Activated T-helper 9 cell treated with anti-CD3 and anti-CD28 coated beads, Interleukin-2, amount 50 U/mL, for 16 hours (primary cell): ENCODE data around the gene TMEM14A.
"Not testable (repeated sequence)": the region's sequence is repeated elsewhere in the genome, so short reads cannot be mapped to it uniquely, and the experiment has no call there.

Experiments
- DNase-seq: peaks from one replicate; pipeline ENCODE4 v3.0.0-alpha.2; 2020; ENCODE audit warnings: low read depth

Gene TMEM14A

DNA sequence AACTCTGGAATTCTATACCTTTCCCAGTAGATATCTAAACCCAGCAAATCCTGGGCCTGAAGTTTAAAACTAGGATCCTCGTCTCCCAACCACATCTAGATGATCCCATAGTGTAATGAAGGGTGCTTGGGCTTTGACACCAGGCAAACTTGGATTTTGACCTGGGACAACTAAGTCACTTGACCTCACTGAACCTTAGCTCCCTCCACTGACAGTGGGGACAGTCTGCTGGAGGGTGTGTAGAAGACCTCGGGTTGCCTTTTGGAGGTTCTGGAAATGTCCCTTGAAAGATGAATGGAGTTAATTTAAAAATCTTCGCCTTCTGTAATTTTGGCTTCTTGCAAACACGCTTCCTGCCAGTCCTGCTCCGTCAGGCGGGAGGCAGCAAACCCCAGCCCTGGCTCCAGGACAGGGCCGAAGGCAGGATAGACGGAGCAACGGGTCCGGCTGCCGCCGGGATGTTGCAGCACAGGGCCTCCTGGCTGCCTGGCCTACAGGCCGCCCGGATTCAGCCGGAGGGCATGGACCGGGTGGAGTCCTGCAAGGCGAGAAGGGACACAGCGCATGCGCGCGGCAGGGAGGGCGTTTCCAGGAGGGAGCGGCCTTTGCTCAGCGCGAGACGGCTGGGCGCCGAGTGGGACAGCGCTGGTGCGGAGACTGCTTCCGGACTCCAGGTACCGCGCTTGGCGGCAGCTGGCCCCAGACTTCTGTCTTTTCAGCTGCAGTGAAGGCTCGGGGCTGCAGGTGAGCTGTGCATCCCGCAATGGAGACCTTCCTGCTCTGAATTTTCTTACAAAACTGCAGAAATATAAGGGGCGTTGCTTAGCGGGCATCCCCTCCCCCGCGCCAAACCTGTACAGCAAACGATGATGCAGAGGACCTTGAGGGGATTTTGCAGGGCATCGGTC, at the start of gene TMEM14A:
TSS of gene TMEM14A (plus strand) at position 612 of the 908 bp plus-strand sequence. CDS start 5,990 bp downstream, outside the sequence.
- peak; percentile 85 for DNase-seq

DNA sequence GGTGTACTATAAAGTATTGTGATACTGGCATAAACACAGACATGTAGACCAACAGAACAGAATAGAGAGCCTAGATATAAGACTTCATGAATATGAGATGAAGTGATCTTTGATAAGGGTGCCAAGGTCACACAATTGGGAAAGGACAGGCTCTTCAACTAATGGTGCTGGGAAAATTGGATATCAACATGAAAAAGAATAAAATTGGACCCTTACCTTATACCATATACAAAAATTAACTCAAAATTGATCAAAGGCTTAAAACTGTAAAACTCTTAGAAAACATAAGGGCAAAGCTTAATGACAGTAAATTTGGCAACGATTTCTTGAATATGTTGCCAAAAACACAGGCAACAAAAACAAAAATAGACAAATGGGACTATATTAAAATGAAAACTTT, 49.3 kb upstream of the TMEM14A start:
- no peak for DNase-seq

DNA sequence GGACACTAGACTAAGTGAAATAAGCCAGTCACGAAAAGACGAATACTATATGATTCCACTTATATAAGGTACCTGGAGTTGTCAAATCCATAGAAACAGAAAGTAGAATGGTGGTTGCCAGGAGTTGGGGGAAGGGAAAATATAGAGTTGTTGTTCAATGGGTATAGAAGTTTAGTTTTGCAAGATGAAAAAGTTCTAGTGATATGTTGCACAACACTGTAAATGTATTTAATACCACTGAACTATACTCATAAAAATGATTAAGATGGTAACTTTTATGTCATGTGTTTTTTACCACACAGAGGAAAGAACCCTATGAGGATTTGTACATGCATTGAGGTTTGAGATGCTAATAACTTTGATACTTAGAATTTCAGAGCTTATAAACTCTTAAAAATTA, 48.1 kb upstream of the TMEM14A start:
- no peak for DNase-seq

DNA sequence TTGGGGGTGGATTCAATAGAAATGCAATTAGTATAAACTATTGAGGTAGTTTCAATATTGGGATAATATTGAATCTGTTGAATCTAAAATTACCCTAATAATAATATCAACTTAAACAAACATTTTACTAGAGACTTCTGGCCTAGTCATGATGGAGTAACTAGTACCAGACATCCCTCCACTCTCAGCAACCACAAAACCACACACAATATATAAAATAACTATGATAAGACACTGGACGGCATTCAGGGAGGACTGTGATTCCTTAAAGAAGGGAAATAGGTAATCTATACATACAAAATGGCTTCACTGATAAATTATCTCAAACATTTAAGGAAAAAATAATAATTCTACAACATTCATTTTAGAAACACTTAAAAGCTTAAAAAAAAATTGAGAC, 38.9 kb upstream of the TMEM14A start:
- no peak for DNase-seq

DNA sequence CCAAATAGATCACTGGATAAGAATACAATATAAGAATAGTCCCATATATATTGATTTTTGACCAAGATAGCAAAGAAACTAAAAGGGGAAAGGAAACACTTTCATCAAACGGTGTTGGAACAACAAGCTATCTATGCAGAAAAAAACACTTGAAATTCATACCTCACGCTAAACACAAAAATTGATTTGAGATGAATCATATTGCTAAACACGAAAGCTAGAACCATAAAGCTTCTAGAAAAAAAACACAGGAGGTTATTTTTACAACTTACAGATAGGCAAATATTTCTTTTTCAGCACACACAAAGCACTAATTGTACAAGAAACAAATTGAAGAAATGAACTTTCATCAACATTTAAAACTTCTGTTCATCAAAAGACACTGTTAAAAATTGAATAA, 36.7 kb upstream of the TMEM14A start:
- no peak for DNase-seq

DNA sequence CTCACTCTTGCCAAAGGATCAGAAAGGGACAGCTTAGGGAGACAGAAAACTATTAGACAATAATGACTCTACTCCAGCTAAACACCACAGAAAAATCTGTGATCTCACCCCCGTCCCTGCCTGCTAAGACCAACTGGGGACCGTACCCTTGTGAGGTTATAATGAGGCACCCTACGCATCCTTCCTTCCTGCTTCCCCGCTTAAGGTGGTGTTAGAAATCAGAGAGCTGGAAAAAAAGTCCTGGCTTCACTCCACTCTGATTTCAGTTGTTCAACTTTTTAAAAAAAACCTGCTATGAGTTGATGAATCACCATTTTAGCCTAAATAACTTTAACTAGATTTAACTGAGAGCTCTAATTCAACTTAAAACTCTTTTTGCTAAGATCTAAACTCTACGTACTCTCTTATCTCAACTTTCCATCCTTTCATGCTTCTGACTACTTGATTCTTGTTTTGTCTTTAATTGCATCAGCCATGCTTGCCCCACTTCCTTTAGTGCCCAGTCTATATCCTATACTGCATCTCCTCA, 35.8 kb upstream of the TMEM14A start:
- no peak for DNase-seq

GRCh38 chr6:52636830-52637229, 34.1 kb upstream of the TMEM14A start:
- no peak for DNase-seq

DNA sequence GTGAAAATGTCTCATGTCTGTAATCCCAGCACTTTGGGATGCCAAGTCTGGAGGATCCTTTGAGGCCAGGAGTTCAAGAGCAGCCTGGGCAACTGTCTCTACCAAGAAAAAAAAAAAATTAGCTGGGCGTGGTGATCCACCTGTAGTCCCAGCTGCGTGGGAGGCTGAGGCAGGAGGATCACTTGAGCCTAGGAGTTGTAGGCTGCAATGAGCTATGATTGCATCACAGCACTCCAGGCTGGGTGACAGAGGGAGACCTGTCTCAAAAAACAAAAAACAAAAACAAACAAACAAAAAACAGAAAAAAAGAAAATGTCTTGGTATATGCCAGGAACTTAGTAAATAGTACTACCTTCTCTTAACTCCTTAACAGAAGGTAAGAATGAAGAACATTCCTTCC, 31.4 kb upstream of the TMEM14A start:
- DNase-seq = no peak

- no peak for DNase-seq
Observed at GRCh38 chr6:52640170-52640569, 30.7 kb upstream of the TMEM14A start.

DNA sequence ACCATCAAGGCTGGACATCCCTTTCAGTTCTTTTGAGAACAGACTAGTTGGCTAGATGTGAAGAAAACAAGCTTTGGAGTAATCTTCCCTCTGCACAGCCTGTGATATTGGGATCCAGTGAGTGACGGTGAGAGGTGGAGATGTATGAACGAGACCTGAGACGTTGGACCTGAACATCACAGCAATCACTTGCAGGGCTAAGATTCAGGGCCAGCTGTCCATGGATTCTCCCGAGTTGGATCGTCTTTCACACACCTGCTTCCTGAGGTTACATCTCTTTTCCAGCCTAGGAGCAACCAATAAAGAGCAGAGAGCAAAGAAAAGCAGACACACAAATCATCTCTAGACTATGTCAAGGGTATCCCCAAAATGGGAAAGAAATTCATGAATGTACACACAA, 30.0 kb upstream of the TMEM14A start:
- no peak for DNase-seq

DNA sequence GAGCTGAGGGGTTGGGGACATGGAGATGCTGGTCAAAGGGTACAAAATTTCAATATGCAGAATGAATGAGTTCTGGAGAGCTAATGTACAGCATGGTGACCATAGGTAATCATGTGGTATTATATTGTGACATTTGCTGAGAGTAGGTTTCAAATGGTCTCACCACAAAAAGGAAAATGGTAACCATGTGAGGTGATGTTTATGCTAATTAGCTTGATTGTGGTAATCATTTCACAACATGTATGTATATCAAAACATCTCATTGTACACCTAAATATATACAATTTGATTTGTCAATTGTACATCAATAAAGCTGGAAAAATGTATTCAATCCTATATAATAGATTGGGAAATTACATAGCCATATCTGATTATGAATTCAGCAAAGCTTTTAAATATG, 29.5 kb upstream of the TMEM14A start:
- no peak for DNase-seq

GRCh38 chr6:52641826-52642225, 29.1 kb upstream of the TMEM14A start:
- DNase-seq = no peak

DNA sequence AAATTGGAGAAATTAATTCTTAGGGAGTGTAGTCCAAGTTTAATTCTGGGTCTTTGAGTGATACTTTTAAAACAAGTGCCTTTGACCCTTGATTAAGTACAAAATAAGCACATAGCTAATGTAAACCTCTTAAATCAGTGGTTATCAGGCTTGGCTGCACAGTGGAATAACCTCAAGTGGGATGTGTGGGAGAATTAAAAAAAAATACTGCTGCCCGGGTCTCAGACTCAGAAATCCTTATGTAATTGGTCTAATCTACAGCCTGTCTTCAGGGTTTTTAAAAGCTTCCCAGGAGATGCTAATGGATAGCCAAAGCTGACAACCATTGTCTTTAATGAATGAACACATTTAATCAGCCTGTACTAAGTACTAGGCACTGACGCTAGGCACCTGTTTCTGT, 28.5 kb upstream of the TMEM14A start:
- DNase-seq = no peak

DNA sequence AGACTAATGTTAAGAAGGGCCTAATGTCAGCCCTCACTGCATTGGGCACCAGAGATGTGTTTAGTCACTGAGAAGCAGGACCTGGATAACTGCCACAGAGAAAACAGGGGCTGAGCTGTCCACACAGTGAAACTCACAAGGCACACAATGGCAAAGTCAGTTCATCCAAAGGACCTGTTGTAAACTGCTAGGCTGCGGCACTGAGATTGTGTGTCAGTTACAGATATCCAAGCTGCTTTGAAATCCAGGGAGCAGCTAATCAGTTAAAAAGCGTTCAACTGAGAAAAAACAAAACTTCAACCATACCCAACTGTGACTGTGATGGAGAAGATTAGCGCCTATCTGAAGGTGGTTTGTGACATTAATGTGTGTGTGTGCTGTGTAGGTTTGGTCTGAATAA, 27.8 kb upstream of the TMEM14A start:
- DNase-seq = no peak

DNA sequence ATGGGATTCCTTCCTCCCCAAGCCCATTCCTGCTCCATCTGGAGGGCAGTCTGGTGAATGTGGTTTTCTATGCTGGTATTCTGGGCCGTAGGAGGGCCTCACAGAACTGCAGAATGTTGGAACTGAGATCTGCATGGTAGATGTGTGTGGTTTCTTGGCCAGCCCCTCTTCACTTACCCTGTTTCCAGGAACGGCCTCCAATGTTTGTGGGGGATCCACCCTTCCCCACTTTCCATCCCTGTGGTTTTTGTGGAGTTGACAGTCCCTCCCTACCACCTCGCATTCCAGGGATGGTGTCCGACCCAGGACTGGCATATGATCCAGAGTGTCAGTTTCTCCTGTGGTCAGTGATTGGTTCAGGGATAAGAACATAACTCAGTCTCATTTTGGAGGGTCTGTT, 26.7 kb upstream of the TMEM14A start:
- no peak for DNase-seq

GRCh38 chr6:52645976-52646375, 24.9 kb upstream of the TMEM14A start:
- DNase-seq = no peak

DNA sequence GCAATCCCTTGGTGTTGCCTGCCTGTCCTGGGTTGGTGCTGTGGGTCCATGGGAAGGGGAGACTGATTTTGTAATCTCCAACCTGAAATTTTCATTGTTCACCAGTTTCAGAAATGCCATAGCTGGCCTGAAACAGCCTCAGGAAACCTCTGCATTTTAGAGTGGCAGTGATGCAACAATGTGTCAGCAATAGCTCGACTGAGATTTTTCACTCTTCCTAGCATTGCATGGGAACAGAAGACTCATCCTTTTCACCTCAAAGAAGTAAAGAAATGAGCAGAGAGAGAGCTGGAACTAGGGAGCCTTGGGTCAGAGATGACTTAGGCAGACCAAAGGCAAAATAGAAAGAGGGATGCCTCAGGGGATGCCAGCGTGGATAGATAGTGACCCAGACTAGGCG, 23.7 kb upstream of the TMEM14A start:
- no peak for DNase-seq

DNA sequence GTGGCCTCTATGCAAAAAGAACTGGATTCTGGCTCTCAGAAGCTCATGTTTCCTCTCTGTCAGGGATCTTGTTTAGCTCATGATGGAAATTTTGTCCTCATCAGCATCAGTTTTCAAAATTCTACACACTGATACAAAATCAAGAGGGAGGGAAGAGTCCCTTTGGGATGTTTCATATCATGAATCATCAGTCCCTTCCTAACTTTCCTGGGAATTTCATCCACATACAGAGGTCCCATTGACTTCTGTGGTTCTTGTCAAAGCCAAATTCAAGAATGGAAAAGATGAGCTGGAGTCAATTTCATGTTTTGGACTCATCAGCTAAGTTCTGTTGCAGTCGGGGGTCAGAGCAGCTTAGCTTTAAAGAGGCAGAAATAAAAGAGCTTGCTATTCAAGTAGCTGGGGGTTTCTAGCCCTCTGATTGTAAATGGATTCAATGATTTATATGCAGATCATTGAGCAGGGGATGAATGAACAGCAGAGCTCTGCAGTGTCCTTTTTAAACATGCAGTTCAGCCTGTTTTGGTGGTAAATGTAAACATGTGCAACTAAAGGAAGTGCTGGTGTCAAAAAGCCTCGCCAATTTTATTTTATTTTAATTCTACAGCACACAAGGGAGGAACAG, 21.3 kb upstream of the TMEM14A start:
- no peak for DNase-seq

- DNase-seq = no peak
Observed at GRCh38 chr6:52650941-52651340, 20.0 kb upstream of the TMEM14A start.

DNA sequence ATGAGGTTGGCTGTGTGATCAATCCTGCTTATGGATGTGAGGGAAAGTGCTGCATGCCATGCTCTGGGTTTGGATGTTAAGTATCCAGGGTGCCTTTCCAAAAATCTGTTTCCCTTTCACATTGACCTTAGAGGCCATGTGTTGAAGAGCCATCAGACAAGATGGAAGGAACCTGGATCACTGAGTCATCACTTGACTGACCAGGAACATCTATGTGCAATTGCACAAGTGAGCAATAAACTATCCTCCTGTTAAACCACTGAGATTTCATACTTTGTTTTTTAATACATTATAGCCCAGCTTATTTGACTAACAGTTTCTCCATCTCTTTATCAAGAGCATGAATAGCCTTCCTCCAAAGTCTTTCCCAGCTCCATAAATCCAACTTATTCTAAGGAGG, 17.8 kb upstream of the TMEM14A start:
- no peak for DNase-seq

DNA sequence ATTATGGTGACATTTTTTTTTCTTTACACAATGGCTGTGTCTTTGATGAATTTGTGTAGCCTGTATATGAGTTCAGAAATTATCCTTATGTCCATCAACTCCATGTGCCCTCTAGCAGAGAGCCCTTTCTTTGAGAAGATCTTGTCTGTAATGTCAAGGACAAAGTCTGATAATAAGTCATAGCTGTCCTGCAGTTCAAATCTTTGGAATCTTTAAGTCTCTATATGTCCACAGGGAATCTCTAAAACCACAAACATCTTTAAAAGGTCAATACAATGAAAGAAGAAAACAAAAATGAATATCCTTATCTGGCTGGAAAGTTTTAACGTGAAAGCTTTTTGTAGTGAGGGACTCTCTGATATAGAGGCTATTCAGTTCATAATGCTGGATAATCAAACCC, 16.9 kb upstream of the TMEM14A start:
- no peak for DNase-seq

DNA sequence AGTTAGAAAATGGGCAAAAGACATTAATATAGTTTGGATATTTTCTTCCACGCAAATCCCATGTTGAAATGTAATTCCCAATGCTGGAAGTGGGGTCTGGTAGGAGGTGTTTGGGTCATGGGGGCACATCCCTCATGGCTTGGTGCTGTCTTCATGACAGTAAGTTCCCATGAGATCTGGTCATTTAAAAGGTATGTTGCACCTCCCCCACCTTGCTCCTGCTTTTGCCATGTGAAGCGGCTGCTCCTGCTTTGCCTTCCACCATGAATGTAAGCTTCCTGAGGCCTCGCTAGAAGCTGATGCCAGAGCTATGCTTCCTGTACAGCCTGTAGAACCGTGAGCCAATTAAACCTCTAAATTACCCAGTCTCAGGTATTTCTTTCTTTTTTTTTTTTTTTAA, 16.3 kb upstream of the TMEM14A start:
- DNase-seq = no peak

DNA sequence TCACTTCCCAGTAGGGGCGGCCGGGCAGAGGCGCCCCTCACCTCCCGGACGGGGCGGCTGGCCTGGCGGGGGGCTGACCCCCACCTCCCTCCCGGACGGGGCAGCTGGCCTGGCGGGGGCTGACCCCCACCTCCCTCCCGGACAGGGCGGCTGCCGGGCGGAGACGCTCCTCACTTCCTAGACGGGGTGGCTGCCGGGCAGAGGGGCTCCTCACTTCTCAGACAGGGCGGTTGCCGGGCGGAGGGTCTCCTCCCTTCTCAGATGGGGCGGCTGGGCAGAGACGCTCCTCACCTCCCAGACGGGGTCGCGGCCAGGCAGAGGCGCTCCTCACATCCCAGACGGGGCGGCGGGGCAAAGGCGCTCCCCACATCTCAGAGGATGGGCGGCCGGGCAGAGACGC, 15.0 kb upstream of the TMEM14A start:
- not testable (repeated sequence) for DNase-seq
